ENCODE results near the gene PPM1A.
A peak's percentile ranks its signal among the peaks of the same experiment; 100 is the strongest.

Gene PPM1A

DNA sequence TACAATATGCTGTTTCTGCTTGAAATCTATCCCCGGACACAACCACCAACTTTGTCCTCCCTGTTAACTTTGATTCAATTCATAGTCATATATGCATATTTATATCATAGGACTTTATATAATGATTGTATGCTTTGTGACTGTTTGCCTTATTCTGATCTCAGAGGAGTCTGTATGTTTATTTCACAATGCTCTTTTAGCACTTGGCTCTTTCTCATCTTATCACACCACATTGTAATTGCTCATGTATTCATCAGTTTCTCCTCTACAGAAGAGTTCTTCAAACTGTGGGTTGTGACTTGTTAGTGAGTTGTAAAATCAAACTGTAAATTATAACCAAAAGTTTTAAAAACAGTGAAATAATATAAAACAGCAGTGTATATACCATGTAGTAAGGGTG, 21.7 kb upstream of the PPM1A start:
- DNase-seq: no peak

DNA sequence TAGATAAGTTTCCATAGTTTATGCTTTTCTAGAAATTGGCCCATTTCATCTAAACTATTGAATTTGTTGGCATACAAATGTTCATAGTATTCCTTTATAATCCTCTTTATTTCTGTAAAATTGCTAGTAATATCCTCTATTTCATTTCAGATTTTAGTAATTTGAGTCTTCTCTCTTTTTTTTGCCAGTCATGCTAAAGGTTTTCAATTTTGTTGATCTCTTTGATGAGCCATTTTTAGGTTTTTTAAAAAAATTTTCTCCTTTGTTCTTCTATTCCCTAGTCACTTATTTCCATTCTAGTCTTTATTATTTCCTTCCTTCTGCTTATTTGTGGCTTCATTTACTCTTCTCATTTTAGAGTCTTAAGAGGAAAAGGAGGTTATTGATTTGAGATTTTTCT, 19.4 kb upstream of the PPM1A start:
- DNase-seq: no peak

DNA sequence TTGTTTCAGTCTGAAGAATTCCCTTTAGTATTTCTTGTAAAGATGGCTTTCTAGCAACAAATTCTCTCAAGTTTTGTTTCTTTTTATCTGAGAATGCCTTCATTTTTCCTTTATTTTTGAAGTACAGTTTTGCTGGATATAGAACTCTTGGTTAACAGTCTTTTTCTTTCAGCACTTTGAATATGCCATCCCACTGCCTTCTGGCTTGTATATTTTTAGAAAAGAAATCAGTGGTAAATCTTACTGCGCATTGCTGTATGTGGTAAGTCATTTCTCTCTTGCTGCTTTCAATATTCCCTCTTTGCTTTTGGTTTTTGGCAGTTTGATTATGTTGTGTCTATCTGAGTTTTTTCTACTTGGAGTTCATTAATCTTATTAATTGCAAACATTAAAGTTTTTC, 16.8 kb upstream of the PPM1A start:
- no peak for DNase-seq

GRCh38 chr14:60233251-60233650, 15.8 kb upstream of the PPM1A start:
- DNase-seq: no peak

GRCh38 chr14:60233891-60234290, 15.1 kb upstream of the PPM1A start:
- DNase-seq: no peak

DNA sequence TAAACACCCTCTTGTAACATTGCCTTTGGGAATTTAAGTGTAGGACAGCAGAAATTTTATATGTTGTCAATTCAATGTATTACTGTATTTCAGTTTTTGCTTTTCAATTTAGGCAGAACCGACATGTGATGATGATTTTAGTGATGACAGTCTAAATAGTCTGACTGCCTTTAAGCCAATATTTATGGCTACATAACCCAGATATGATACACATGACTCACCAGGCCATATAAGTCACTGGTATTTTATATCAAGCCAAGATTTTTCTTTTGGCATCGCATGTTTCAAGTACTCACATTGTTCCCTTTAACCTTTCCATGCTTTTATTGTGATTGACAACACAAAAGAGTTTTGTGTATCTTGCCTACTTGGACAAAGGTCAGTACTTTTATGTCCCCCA, 13.6 kb upstream of the PPM1A start:
- DNase-seq: no peak

DNA sequence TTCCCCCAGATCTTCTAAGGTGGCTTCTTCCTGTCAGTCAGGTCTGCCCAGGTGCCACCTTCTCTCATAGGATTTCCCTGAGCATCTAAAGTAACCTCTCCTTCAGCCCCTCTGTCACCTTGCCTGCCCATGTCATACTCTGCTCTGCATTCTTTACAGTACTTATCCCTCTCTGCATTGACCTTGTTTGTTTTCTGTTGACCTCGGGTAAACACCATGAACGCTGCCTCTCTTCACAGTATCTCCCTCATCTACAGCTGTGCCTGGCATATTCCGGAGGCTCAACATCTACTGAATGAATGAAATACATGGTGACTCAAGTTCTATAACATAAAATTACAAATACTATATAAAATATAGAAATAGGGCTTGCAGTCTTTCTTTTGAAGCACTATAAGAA, 10.1 kb upstream of the PPM1A start:
- DNase-seq: no peak

DNA sequence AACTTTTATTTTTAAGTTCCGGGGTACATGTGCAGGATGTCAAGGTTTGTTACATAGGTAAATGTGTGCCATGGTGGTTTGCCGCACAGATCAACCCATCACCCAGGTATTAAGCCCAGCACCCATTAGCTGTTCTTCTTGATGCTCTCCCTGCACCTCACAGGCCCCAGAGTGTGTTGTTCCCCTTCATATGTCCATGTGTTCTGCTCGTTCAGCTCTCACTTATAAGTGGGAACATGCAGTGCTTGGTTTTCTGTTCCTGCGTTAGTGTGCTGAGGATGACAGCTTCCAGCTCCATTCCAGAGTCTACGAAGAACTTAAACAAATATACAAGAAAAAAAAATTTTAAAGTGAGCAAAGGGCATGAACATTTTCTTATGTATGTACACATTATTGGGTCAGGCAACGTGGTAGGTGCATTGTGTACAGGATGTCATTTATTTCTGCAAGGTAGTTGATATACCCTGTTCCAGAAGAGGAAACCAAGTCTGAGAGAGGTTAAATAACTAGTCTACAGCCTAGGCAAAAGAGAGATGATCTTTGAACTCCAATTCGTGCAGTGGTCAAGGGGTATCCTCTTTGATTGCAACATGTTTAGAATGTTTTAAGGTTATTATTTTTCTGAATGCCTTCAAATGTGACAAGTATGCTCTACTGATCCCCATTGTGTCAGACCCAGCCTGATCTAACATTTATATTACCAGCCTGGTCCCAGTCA, 8.7 kb upstream of the PPM1A start:
- DNase-seq: no peak

DNA sequence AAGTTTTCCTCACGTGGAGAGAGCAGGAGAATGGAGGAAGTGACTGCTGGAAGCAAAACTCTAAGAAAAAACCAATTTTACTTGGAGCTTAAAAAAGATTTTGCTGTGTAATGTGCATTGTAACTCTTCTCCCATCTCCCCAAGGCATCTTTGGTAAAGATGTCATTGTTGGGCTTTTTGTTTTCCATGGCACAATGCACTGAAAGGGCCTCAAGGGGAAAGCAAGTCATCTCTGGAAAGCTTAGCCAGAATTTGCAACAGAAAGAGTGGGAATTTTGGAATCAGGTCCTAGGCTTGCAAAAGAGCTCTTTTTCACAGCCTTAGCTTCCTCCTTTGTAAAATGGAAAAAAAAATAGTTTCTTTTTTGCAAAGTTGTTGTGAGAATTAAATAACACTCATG, 7.9 kb upstream of the PPM1A start:
- no peak for DNase-seq

DNA sequence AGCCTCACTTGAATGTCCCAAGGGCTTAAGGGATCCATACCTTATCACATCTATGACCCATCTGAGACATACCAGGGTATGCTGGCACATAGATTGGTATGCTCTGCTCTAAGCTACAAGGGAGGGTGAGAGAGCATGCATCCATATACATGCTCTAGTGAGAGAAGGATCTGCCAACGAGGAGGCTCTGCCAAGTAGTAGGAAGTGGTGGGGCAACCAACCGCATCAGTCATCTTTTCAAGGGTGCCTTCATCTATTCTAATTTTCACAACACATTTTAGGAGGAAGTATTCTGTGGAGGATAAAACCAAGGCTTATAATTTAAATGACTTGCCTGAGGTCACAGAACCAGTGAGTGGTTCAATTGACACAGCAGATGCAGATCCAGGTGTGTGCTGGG, 6.6 kb upstream of the PPM1A start:
- DNase-seq: no peak

- no peak for DNase-seq
Measured at GRCh38 chr14:60245380-60246177, 3.4 kb upstream of the PPM1A start.

DNA sequence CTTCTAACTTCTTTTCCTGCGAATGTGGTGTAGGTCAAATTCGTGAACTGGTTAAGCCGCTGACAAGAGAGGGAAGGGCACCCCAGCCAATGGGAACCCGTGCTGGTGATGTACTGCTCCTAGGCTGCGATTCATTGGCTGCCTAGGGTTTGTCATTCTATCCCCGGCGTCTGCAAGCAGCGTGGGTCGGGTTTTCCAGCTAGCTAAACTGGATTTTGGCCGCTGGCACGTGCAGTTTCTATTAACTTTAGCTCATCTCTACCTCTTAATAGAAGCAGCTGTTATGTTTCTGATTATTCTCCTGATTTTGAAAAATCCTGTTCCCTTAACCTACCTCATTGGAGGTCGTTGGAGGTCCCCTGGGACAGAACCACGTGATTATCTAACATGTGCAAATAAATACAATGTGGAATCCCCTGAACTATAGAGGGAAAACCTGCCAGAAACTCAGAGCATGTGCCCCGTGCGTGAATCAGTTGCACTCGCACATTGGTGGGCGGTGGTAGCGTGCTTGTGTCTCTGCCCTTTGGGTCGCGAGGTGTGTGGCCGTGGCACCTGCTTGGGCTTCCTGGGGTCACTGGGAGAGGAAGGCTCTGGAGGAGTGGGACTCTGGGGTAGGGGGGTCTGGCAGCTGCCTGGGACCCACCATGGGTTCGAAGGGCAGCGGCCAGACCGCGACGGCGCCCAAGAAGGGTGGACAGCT, 876 bp upstream of the PPM1A start:
- peak; percentile 93 to 94 for DNase-seq

DNA sequence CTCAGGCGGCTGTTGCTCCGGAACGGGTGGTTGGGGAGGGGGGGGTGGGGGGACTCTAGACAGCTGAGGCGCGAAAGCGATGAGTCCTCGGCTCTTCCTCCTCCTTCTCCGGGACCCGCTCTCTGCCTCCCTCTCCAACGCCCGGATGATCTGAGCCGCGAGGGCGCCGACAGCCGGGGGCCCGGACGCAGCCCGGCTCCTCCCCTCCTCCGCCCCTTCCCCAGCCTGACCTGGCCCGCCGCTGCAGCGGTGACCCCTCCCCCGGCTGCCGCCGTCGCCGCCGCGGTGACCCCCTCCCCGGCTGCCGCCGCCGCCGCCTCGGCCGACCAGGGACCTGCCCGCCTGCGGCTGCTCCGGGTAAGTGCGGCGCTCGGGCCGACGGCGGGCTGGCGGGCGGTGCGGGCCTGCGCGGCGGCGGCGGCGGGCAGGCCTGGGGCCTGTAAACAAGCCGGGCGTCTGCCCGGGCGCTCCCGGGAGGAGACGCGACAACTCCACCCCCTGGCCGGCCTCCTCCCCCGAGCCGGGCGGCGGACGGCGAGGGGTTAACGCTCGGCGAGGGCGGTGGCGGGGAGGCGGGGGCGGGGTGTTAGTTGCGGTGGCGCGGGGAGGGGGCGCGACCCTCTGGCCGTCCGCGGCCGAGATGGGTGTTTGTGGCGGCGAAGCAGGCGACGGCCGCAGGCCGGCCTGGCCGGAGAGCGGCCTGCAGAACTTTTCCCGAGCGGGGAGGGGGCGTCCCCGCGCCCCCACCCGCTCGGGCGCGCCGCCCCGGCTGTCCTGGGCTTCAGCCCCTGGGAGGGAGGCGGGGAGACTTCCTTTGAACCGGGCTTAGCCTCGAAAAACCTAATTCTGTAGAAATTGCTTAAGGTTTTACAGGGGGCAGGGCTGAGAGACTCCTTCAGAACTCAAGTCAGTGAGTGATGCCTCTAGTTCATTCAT, 568 bp downstream of the PPM1A start:
- DNase-seq: peak; percentile 82 to 86

DNA sequence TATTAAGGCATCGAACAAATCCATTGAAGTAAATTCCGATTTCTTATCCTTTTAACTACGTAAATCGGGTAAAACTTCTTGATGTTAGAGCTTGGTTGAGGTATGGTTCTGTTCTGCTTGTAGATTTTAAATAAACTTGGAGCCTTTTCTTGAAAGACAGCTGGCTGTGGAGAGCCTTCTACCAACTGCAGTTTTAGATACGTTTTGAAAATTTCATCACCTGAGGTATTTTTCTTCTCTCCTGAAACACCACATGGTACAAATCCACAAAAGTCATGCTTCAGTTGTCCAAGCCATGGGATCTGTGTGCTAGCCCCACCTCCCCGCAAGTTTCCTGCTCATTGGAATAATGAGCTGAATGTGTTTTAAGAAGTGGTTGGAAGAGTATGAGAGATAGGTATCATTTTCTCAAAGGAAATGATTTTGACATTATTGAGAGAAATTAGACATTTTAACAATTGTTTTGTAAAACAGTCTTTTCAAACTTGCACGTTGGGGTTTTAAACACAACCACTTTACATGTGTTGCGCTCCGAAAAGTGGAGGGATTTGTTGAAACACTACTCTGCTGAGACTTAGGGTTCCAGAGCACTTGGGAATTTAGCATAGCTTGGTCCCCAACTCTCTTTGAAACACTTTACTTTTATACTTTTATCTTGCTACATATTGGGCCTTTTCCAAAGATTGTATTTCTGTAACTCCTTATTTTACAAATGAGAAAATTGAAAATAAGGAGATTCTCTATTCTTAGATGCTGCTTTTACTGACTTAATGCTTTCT, 1.4 kb downstream of the PPM1A start:
- DNase-seq: no peak

- no peak for DNase-seq
Measured at GRCh38 chr14:60251877-60252276, 2.9 kb downstream of the PPM1A start.

DNA sequence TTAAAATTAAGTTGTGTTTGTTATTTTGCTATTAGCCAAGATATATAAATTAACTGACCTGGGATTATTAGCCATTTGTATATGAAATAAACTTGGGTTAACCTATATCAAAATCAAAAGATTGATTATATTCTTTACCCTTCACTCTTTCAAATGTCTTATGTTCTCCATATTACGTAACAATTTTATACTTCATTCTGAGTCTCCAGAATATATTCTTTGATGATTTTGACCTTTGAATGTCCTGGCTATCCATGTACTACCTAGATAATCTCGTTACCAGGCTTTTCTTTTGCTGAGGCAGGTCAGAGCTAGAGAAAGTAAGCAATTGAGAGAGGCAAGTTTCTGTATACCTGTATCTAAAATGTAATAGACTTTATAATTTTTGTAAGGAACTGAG, 3.6 kb downstream of the PPM1A start:
- no peak for DNase-seq

DNA sequence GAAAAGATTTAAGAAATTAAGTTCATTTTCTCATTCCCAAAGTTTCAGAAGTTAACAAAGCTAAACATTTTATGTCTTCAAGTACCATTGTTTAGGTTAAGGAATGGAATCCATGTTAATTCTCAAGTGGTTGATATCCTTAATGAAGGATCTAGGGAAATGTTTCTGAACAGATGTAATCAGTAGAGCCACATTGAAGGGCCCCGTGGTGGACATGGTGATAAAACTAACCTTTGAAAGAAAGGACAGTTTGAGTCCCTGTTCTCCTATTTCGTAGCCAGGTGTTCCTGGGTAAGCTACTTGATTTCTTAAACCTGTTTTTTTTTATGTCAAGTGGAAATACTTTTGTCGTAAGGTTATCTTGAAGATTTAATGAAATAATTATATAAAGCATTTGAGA, 4.6 kb downstream of the PPM1A start:
- DNase-seq: no peak

GRCh38 chr14:60254176-60254575, 5.2 kb downstream of the PPM1A start:
- DNase-seq: no peak

GRCh38 chr14:60257865-60258264, 8.8 kb downstream of the PPM1A start:
- DNase-seq: no peak

- no peak for DNase-seq
Measured at GRCh38 chr14:60265163-60265562, 16.1 kb downstream of the PPM1A start.

- peak in 1 of 2 donors; percentile 44 for DNase-seq
Measured at GRCh38 chr14:60266021-60266937, 17.3 kb downstream of the PPM1A start.

Data from CD4-positive, alpha-beta T cell treated with Interleukin-4 for 1 hour (primary cell).